Neural progenitor cell (in vitro differentiated cells): ENCODE measurements around the gene USP17L28. TPM values are rescaled to one million over a fixed set of nuclear protein-coding genes. Genes with fewer than 3 reads are reported as not detected.
"Not testable (repeated sequence)": the region's sequence is repeated elsewhere in the genome, so short reads cannot be mapped to it uniquely, and the experiment has no call there.

ENCODE experiments used
- DNase-seq: peaks from one replicate; pipeline ENCODE4 v3.0.0-alpha.2; 2016; ENCODE audit warnings: low spot score
- H2AFZ ChIP-seq: fragments of 200-600 bp; sonication (generic); replicated peaks from 2 replicates; pipeline ENCODE4 v1.6.1; 2016; ENCODE audit warnings: antibody characterized with exemption
- H3F3A ChIP-seq: fragments of 200-600 bp; sonication (generic); 2 replicates; pipeline ENCODE4 v1.6.1; 2016; ENCODE audit warnings: antibody characterized with exemption, low read depth
- H3K27ac ChIP-seq: fragments of 200-600 bp; sonication (generic); 2 replicates; pipeline ENCODE4 v1.5.1; 2016; ENCODE audit warnings: mild to moderate bottlenecking
- H3K27me3 ChIP-seq: fragments of 200-600 bp; sonication (generic); 2 replicates; pipeline ENCODE4 v1.6.1; 2016; ENCODE audit warnings: mild to moderate bottlenecking, moderate library complexity
- H3K36me3 ChIP-seq: fragments of 200-600 bp; sonication (generic); 2 replicates; pipeline ENCODE4 v1.5.1; 2016
- H3K4me1 ChIP-seq: fragments of 200-600 bp; sonication (generic); 2 replicates; pipeline ENCODE4 v1.6.1; 2016; ENCODE audit warnings: mixed run types
- H3K4me2 ChIP-seq: fragments of 200-600 bp; sonication (generic); 2 replicates; pipeline ENCODE4 v1.6.1; 2016
- H3K4me3 ChIP-seq: fragments of 200-600 bp; sonication (generic); 2 replicates; pipeline ENCODE4 v1.5.1; 2016
- H3K79me2 ChIP-seq: fragments of 200-600 bp; sonication (generic); 2 replicates; pipeline ENCODE4 v1.6.1; 2016; ENCODE audit warnings: low read depth
- H3K9ac ChIP-seq: fragments of 200-600 bp; sonication (generic); 2 replicates; pipeline ENCODE4 v1.6.1; 2016
- H3K9me3 ChIP-seq: fragments of 200-600 bp; sonication (generic); 2 replicates; pipeline ENCODE4 v1.5.1; 2016; ENCODE audit warnings: low read depth
- H4K20me1 ChIP-seq: fragments of 200-600 bp; sonication (generic); 2 replicates; pipeline ENCODE4 v1.6.1; 2016; ENCODE audit warnings: low read depth
- H3K27ac Mint-ChIP-seq: 3 replicates; pipeline ENCODE4 v1.8.0; 2021; ENCODE audit warnings: mixed read lengths
- H3K27me3 Mint-ChIP-seq: 2 replicates; pipeline ENCODE4 v1.8.0; 2022; ENCODE audit warnings: low read depth, mild to moderate bottlenecking, inconsistent platforms, moderate library complexity, mixed read lengths; ENCODE audit not compliant: insufficient read depth
- H3K36me3 Mint-ChIP-seq: 3 replicates; pipeline ENCODE4 v1.8.0; 2021; ENCODE audit warnings: mixed read lengths
- H3K4me1 Mint-ChIP-seq: 3 replicates; pipeline ENCODE4 v1.8.0; 2021; ENCODE audit warnings: mixed read lengths
- H3K4me3 Mint-ChIP-seq: 3 replicates; pipeline ENCODE4 v1.8.0; 2021; ENCODE audit warnings: mild to moderate bottlenecking, moderate library complexity, mixed read lengths
- H3K9me3 Mint-ChIP-seq: 3 replicates; pipeline ENCODE4 v1.8.0; 2020; ENCODE audit warnings: mixed read lengths
- CTCF ChIP-seq: fragments of 200-600 bp; sonication (generic); IDR thresholded peaks from 2 replicates; pipeline ENCODE4 v1.5.1; 2017; ENCODE audit warnings: antibody characterized with exemption, mild to moderate bottlenecking
- EZH2 ChIP-seq: fragments of 200-600 bp; sonication (generic); IDR thresholded peaks from 2 replicates; pipeline ENCODE4 v1.6.1; 2017; ENCODE audit warnings: antibody characterized with exemption, mild to moderate bottlenecking, moderate library complexity
- EZH2phosphoT487 ChIP-seq: fragments of 200-600 bp; sonication (generic); IDR thresholded peaks from 2 replicates; pipeline ENCODE4 v1.6.1; 2017; ENCODE audit warnings: antibody characterized with exemption
- total RNA-seq: library from RNA; depleted of rRNA; stranded (reverse); fragments of >200 nt; gene quantifications from 2 replicates; pipeline ENCODE4 v1.2.3, GENCODE V29; 2015; ENCODE audit warnings: low replicate concordance

Gene USP17L28
- total RNA-seq, 1 donor from 2014 or later: not detected

DNA sequence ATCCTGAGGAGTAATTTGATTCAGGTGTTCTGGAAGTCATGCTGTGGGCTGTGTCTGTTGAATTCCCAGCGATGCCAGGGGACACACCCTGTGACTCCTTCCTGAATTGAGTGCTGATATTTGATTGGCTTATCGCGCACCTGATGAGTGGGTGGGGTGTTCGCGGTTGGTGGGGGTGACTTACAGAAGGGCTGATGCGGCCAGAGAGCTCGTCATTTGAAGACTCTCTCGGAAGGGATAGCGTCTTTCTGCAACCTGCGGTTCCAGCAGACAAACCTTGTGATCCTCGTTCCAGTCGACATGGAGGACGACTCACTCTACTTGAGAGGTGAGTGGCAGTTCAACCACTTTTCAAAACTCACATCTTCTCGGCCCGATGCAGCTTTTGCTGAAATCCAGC, 4.6 kb downstream of the USP17L28 start, which contains the start of gene USP17L29:
TSS of gene USP17L29 (plus strand) at position 301 of the 400 bp plus-strand sequence. CDS start at position 301, 0 bp downstream.
- not testable (repeated sequence) for H3K27ac ChIP-seq, DNase-seq, H3F3A ChIP-seq, H3K9ac ChIP-seq, H3K4me1 Mint-ChIP-seq, H3K4me3 ChIP-seq, H3K9me3 ChIP-seq, H3K36me3 ChIP-seq, H3K27ac Mint-ChIP-seq, H3K4me3 Mint-ChIP-seq, H3K79me2 ChIP-seq, H3K9me3 Mint-ChIP-seq, H3K4me2 ChIP-seq, H3K4me1 ChIP-seq, H3K27me3 ChIP-seq, H3K36me3 Mint-ChIP-seq, H2AFZ ChIP-seq, H4K20me1 ChIP-seq, H3K27me3 Mint-ChIP-seq

GRCh38 chr4:9362829-9363228, 14.1 kb downstream of the USP17L28 start, which contains the start of gene USP17L30:
USP17L30 (plus strand) TSS chr4:9363129; CDS start chr4:9363129, 0 bp downstream.
- H4K20me1 ChIP-seq, H3K4me2 ChIP-seq, H3K27me3 ChIP-seq, H3K27ac Mint-ChIP-seq, H3K9me3 ChIP-seq, H3F3A ChIP-seq, H2AFZ ChIP-seq, H3K9ac ChIP-seq, H3K4me1 ChIP-seq, H3K79me2 ChIP-seq, H3K27me3 Mint-ChIP-seq, H3K4me3 ChIP-seq, DNase-seq, H3K4me1 Mint-ChIP-seq, H3K9me3 Mint-ChIP-seq, H3K36me3 ChIP-seq, H3K36me3 Mint-ChIP-seq, H3K4me3 Mint-ChIP-seq, H3K27ac ChIP-seq: not testable (repeated sequence)

DNA sequence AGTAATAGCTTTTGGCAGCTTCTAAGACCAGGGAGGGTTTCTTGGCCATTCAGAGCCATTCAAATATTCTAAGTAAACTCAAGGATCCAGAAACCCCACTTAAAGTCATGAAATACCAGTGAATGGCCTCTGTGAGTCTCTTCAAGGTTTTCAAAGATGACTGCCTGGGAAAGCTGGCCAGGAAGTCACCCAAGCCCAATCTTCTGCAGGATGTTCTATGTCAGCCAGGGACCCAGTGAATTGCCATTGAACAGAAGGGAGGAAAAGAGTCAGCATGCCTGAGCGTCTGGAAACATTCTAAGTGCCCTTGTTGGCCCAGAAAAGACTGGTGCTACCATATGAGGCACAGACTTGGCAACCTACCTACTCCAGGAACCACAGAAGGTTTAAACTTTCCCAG, 31.2 kb downstream of the USP17L28 start:
- not testable (repeated sequence) for H3K27ac Mint-ChIP-seq, H2AFZ ChIP-seq, H3K27me3 Mint-ChIP-seq, H3K9me3 ChIP-seq, H3K4me1 Mint-ChIP-seq, H3K79me2 ChIP-seq, H3K4me2 ChIP-seq, DNase-seq, H3F3A ChIP-seq, H3K9me3 Mint-ChIP-seq, H3K4me1 ChIP-seq, H3K36me3 Mint-ChIP-seq, H3K9ac ChIP-seq, H3K27ac ChIP-seq, H4K20me1 ChIP-seq, H3K4me3 ChIP-seq, H3K36me3 ChIP-seq, H3K4me3 Mint-ChIP-seq, H3K27me3 ChIP-seq

DNA sequence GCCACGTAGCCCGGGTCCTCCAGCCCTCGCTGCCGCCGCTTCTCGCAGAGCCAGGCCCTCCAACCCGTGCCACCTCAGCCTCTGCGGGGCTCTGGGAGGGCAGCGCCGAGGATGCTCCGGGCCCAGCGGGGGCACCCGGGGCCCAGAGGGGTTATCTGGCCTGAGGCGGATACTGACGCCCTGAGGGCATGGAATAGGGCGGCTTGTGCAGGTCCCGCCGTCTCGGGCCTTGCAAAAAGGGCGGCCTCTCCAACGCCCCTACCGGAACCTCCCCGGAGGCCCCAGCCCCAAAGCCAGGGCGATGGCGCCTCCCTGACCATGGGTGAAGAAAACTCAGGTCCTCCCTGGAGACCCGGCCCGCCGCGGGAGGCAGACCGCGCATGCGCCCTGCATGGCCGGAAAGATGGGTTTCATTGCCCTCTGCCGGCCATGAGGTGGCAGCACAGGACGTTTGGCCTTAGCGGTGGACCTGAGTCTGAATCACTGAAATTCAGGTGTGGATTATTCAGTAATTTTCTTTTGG, 32.4 kb downstream of the USP17L28 start:
- H3K4me1 ChIP-seq, H3K4me3 Mint-ChIP-seq, H3K36me3 ChIP-seq, H3K4me2 ChIP-seq, H3K9me3 Mint-ChIP-seq, H3K9me3 ChIP-seq, H3K27me3 ChIP-seq, H4K20me1 ChIP-seq, H3K9ac ChIP-seq, H3K27ac Mint-ChIP-seq, H3K79me2 ChIP-seq, H3K27me3 Mint-ChIP-seq, H3K27ac ChIP-seq, H3F3A ChIP-seq, H3K36me3 Mint-ChIP-seq, H3K4me1 Mint-ChIP-seq: not testable (repeated sequence)
- TF ChIP-seq CTCF: peak; percentile 61
- Histone ChIP-seq H2AFZ (peak overlapping the region; percentile 76), H3K4me3 (peak overlapping the region; percentile 15)
- DNase-seq: peak; percentile 3

GRCh38 chr4:9384126-9384525, 35.4 kb downstream of the USP17L28 start:
- Histone ChIP-seq H3F3A (no peaks in the 10 kb centered on the region), H4K20me1 (no peaks in the 10 kb centered on the region), H3K27me3 (no peaks in the 10 kb centered on the region), H3K4me2 (no peak overlapping the region), H3K4me1 (no peaks in the 10 kb centered on the region), H3K79me2 (no peaks in the 10 kb centered on the region), H3K36me3 (no peaks in the 10 kb centered on the region), H3K27ac (no peak overlapping the region), H3K9me3 (no peaks in the 10 kb centered on the region), H3K4me3 (no peak overlapping the region), H3K9ac (no peak overlapping the region), H2AFZ (no peak overlapping the region)
- Mint-ChIP-seq H3K27ac (no peak overlapping the region), H3K4me3 (no peak overlapping the region), H3K9me3 (peaks cover 2% of the 10 kb centered on the region), H3K27me3 (peaks cover 3% of the 10 kb centered on the region), H3K36me3 (no peaks in the 10 kb centered on the region), H3K4me1 (no peaks in the 10 kb centered on the region)
- no peak for DNase-seq
- no peak for TF ChIP-seq CTCF
- TF ChIP-seq EZH2: no peak
- TF ChIP-seq EZH2phosphoT487: no peak

DNA sequence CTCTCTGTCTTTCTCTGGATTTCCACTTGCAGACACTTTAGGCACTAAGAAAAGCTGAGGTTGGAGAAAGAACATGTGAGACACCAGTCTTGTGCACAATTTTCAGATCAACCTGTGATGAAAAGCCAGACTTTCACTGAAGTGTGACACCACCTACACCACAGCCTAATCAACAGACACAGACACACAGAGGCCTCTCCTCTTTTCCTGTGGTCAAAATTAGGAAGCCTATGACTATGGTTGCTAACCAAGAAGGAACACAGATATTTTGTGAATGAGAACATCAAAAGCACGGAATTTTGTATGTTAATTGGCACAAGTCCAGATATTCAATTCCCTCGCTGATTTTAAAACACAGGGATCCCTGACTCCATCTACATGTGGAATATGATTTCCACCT, 40.3 kb downstream of the USP17L28 start:
- H3K9ac ChIP-seq, H3K79me2 ChIP-seq, H3K4me1 Mint-ChIP-seq, H3K27me3 Mint-ChIP-seq, H3K36me3 Mint-ChIP-seq, H3K4me1 ChIP-seq, H3K4me3 Mint-ChIP-seq, H3F3A ChIP-seq, H3K9me3 Mint-ChIP-seq, H3K4me3 ChIP-seq, H2AFZ ChIP-seq, H3K9me3 ChIP-seq, H3K36me3 ChIP-seq, DNase-seq, H3K4me2 ChIP-seq, H3K27me3 ChIP-seq, H4K20me1 ChIP-seq, H3K27ac ChIP-seq, H3K27ac Mint-ChIP-seq: not testable (repeated sequence)
